Omental fat pad (tissue), 4 donors: ENCODE data around the gene KIF17. TPM values are rescaled to one million over a fixed set of nuclear protein-coding genes. Genes with fewer than 3 reads are reported as not detected.

Experiments
- ATAC-seq: fragments of 150-250 bp; one replicate; pipeline ENCODE4 v1.9.1; 2016; ENCODE audit warnings: mild to moderate bottlenecking, moderate library complexity; ENCODE audit not compliant: low FRiP score
- DNase-seq: peaks from one replicate; pipeline ENCODE4 v3.0.0-alpha.2; 2019; ENCODE audit warnings: low spot score
- CTCF ChIP-seq, 3 donors: fragments of 450-650 bp; IDR thresholded peaks; one replicate each; pipeline ENCODE4 v1.5.1; 2016 to 2017; ENCODE audit warnings: antibody characterized with exemption in 3 of 3, mild to moderate bottlenecking in 3 of 3, moderate library complexity in 2 of 3
- total RNA-seq, 4 donors: library from RNA; depleted of rRNA; stranded (reverse); fragments of >200 nt; gene quantifications; one replicate each; pipeline ENCODE4 v1.1.0, GENCODE V29; 2016

The KIF17 gene
- total RNA-seq, 4 donors from 2014 or later: 2.6 to 14.8 (median 4.1) TPM

- DNase-seq: no peak
- no peak for ATAC-seq
- no peak for TF ChIP-seq CTCF (IDR thresholded peaks at IDR 0.05)
These were observed 2.4 kb downstream of the KIF17 start for GRCh38 chr1:20715406-20715805.

- DNase-seq (no peak), ATAC-seq (no peak)
- no peak for TF ChIP-seq CTCF (IDR thresholded peaks at IDR 0.05)
These were observed 4.4 kb downstream of the KIF17 start for GRCh38 chr1:20713440-20713839.

- ATAC-seq (no peak), DNase-seq (no peak)
- TF ChIP-seq CTCF (IDR thresholded peaks at IDR 0.05): no peak
These were observed 5.6 kb downstream of the KIF17 start for GRCh38 chr1:20712215-20712577.

GRCh38 chr1:20711285-20712214, 6.3 kb downstream of the KIF17 start:
- no peak for TF ChIP-seq CTCF (IDR thresholded peaks at IDR 0.05)
- DNase-seq: no peak
- no peak for ATAC-seq

GRCh38 chr1:20710469-20711284, 7.1 kb downstream of the KIF17 start:
- ATAC-seq (no peak), DNase-seq (no peak)
- TF ChIP-seq CTCF (IDR thresholded peaks at IDR 0.05): no peak

GRCh38 chr1:20709868-20710267, 7.9 kb downstream of the KIF17 start:
- no peak for TF ChIP-seq CTCF (IDR thresholded peaks at IDR 0.05)
- no peak for ATAC-seq
- no peak for DNase-seq
